Jurkat, Clone E6-1 (cell line): ENCODE data around the gene CACNB4.
"Not testable (repeated sequence)": the region's sequence is repeated elsewhere in the genome, so short reads cannot be mapped to it uniquely, and the experiment has no call there.

Experiments
- DNase-seq: peaks from one replicate; pipeline ENCODE4 v3.0.0-alpha.2; 2011; ENCODE audit warnings: low read depth, low spot score
- H3K4me3 ChIP-seq: 2 replicates; pipeline ENCODE4 v1.5.1; 2011; ENCODE audit warnings: mild to moderate bottlenecking, low read length, control low read depth, moderate library complexity

Gene CACNB4

GRCh38 chr2:152031747-152032306 lies 67.0 kb downstream of the CACNB4 start:
- H3K4me3 ChIP-seq, result no peak overlapping the region
- no peak for DNase-seq

- not testable (repeated sequence) for DNase-seq, H3K4me3 ChIP-seq
These were observed 68.1 kb downstream of the CACNB4 start for GRCh38 chr2:152030596-152031328.

GRCh38 chr2:152028182-152028862 lies 70.5 kb downstream of the CACNB4 start:
- DNase-seq, result no peak
- H3K4me3 ChIP-seq, result no peak overlapping the region

GRCh38 chr2:152025678-152026287 lies 73.1 kb downstream of the CACNB4 start:
- DNase-seq, result peak; percentile 59
- peak overlapping the region; percentile 29 for H3K4me3 ChIP-seq

GRCh38 chr2:152024477-152024876 lies 74.4 kb downstream of the CACNB4 start:
- H3K4me3 ChIP-seq, result no peak overlapping the region
- DNase-seq, result no peak

GRCh38 chr2:152022090-152022489 lies 76.8 kb downstream of the CACNB4 start:
- no peak overlapping the region for H3K4me3 ChIP-seq
- no peak for DNase-seq

- DNase-seq, H3K4me3 ChIP-seq: not testable (repeated sequence)
These were observed 77.8 kb downstream of the CACNB4 start for GRCh38 chr2:152021001-152021400.

GRCh38 chr2:152019732-152020131 lies 79.1 kb downstream of the CACNB4 start:
- H3K4me3 ChIP-seq, result no peak overlapping the region
- no peak for DNase-seq

- no peak for DNase-seq
These were observed 82.4 kb downstream of the CACNB4 start for GRCh38 chr2:152016181-152017120.

GRCh38 chr2:152015552-152015951 lies 83.3 kb downstream of the CACNB4 start:
- DNase-seq, result no peak
- no peak overlapping the region for H3K4me3 ChIP-seq

More at GRCh38 chr2:152016181-152017120, 82.4 kb downstream of the CACNB4 start:
- H3K4me3 ChIP-seq, result no peak overlapping the region

- no peak overlapping the region for H3K4me3 ChIP-seq
- DNase-seq, result no peak
These were observed 86.1 kb downstream of the CACNB4 start for GRCh38 chr2:152012697-152013096.

- H3K4me3 ChIP-seq, result no peak overlapping the region
- DNase-seq, result no peak
These were observed 87.1 kb downstream of the CACNB4 start for GRCh38 chr2:152011724-152012123.

- no peak for DNase-seq
These were observed 93.2 kb downstream of the CACNB4 start for GRCh38 chr2:152005607-152006006.

GRCh38 chr2:152003283-152003682 lies 95.6 kb downstream of the CACNB4 start:
- not testable (repeated sequence) for DNase-seq, H3K4me3 ChIP-seq

More at GRCh38 chr2:152005607-152006006, 93.2 kb downstream of the CACNB4 start:
- H3K4me3 ChIP-seq, result no peak overlapping the region

- peak; percentile 20 for DNase-seq
These were observed 99.8 kb downstream of the CACNB4 start for GRCh38 chr2:151999053-151999452.

GRCh38 chr2:151996243-151997003 lies 102.4 kb downstream of the CACNB4 start:
- no peak for DNase-seq
- H3K4me3 ChIP-seq, result no peak overlapping the region

More at GRCh38 chr2:151999053-151999452, 99.8 kb downstream of the CACNB4 start:
- no peak overlapping the region for H3K4me3 ChIP-seq

GRCh38 chr2:151995161-151995557 lies 103.7 kb downstream of the CACNB4 start:
- no peak for DNase-seq
- no peak overlapping the region for H3K4me3 ChIP-seq

GRCh38 chr2:151994178-151994577 lies 104.7 kb downstream of the CACNB4 start:
- not testable (repeated sequence) for DNase-seq, H3K4me3 ChIP-seq
